GM20000 (cell line): ENCODE data around the gene ACAD10.
"Not testable (repeated sequence)": the region's sequence is repeated elsewhere in the genome, so short reads cannot be mapped to it uniquely, and the experiment has no call there.

Experiments used
- DNase-seq: peaks from one replicate; pipeline ENCODE4 v3.0.0; 2012; ENCODE audit warnings: low spot score
- TF ChIP-seq, protein P1 (sequence below): IDR thresholded peaks from 2 replicates; pipeline ENCODE4 v1.5.1; 2012; ENCODE audit warnings: mild to moderate bottlenecking, control low read depth; ENCODE audit errors: extremely low read depth, missing control alignments

ACAD10 gene

DNA sequence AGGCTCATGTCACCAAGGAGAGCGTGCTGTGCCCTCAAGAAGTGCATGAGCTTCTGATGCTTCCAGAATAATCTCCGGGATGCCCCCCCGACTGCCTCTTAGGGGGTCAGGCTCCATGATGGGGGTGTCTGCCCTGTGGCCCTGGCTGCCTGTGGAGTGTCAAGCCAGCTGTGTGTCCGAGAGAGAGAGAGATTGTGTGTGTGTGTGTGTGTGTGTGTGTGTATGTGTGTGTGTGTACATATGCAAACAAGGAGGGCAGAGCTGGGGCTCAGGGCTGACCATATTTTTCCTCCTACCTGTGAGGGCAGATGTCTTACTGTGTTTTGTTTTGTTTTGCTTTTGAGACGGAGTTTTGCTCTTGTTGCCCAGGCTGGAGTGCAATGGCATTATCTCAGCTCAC lies 75.2 kb downstream of the ACAD10 start:
- peak; percentile 58 for DNase-seq
- TF ChIP-seq, protein P1, sequence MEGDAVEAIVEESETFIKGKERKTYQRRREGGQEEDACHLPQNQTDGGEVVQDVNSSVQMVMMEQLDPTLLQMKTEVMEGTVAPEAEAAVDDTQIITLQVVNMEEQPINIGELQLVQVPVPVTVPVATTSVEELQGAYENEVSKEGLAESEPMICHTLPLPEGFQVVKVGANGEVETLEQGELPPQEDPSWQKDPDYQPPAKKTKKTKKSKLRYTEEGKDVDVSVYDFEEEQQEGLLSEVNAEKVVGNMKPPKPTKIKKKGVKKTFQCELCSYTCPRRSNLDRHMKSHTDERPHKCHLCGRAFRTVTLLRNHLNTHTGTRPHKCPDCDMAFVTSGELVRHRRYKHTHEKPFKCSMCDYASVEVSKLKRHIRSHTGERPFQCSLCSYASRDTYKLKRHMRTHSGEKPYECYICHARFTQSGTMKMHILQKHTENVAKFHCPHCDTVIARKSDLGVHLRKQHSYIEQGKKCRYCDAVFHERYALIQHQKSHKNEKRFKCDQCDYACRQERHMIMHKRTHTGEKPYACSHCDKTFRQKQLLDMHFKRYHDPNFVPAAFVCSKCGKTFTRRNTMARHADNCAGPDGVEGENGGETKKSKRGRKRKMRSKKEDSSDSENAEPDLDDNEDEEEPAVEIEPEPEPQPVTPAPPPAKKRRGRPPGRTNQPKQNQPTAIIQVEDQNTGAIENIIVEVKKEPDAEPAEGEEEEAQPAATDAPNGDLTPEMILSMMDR: no peak

DNA sequence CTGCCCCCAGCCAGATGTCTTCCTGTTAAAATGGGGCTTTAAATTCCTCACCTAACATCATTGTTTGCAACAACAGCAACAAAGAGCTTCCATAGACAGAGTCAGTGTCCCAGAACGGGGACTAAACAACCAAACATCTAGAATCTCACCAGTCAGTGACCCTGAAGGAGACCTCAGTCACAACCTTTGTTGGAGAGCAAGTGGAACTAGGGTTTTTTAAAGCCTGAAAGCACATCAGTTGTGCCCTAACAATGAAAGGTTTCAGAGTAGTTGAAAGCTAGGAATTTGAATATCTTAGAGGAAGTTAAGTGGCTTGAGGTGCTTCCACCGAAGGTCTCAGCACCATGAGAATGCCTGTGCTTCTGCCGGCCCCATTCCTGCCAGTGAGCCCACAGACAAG lies 75.9 kb downstream of the ACAD10 start:
- TF ChIP-seq, protein P1: no peak
- DNase-seq: no peak

DNA sequence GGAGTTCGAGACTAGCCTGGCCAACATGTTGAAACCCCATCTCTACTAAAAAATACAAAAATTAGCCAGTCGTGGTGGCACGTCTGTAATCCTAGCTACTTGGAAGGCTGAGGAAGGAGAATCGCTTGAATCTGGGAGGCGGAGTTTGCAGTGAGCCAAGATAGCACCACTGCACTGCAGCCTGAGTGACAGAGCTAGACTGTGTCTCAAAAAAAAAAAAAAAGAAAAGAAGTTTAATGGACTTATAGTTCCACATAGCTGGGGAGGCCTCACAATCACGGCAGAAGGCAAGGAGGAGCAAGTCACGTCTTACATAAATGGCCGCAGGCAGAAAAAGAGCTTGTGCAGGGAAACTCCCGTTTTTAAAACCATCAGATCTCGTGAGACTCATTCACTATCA lies 77.7 kb downstream of the ACAD10 start:
- DNase-seq: not testable (repeated sequence)

DNA sequence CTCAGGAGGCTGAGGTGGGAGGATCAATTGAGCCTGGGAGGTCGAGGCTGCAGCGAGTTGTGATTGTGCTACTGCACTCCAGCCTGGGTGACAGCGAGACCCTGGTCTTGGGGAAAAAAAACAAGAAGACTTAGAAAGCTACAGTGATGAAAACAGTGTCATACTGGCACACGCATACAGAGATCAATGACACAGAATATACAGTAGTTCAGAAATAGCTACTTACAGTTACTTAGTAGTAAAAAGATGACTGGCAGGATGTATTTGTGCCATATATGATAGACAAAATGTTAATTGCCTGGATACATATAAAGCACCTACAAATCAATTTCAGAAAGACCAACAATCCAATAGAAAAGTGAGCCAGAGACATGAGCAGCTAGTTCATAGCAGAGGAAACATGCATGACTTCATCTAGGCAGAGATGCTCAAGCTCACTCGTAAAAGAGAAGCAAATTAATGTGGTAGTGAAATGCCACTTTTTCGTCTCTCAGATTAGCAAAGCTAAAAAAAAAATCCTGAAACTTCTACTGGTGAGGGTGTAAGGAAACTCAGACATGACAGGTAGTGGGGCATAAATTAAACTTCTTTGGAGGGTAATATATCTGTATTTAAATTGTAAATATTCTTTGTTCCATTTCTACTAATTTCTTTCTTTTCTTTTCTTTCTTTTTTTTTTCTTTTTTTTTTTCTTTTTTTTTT lies 78.4 kb downstream of the ACAD10 start:
- peak; percentile 59 for DNase-seq
- TF ChIP-seq, protein P1: no peak

DNA sequence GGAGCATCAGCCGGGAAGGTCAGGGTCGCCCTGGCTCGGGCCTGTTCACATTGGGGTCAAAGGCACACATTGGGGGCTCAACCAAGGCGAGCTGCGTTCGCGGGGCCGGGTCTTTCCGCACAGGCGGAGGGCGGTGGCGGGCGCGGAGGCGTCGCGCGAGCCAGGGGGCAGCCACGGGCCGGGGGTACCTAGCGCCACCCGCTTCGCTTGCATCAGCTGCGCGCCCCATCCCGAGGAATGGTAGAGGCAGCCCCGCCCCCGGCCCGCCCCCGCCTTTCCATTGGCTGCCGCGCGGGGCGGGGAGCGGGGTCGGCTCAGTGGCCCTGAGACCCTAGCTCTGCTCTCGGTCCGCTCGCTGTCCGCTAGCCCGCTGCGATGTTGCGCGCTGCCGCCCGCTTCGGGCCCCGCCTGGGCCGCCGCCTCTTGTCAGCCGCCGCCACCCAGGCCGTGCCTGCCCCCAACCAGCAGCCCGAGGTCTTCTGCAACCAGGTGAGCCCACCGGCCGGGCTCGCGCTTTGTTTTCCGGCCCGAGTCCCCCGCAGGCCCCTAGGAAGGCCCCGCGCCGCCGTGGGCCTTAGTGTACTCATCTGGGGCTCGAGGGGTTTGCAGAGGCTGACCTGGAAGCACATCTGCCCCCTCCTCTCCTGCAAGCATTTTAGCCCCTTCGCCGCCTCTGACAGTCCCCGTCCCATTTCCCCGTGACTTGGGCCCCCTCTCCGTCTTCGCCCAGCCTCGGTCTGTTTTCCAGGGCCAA lies 80.9 kb downstream of the ACAD10 start, which contains the start of gene ALDH2:
Gene ALDH2 (plus strand): TSS at position 326 of the 754 bp plus-strand sequence. CDS start 50 bp downstream, at position 376.
- DNase-seq: peak; percentile 70
- TF ChIP-seq, protein P1: no peak

DNA sequence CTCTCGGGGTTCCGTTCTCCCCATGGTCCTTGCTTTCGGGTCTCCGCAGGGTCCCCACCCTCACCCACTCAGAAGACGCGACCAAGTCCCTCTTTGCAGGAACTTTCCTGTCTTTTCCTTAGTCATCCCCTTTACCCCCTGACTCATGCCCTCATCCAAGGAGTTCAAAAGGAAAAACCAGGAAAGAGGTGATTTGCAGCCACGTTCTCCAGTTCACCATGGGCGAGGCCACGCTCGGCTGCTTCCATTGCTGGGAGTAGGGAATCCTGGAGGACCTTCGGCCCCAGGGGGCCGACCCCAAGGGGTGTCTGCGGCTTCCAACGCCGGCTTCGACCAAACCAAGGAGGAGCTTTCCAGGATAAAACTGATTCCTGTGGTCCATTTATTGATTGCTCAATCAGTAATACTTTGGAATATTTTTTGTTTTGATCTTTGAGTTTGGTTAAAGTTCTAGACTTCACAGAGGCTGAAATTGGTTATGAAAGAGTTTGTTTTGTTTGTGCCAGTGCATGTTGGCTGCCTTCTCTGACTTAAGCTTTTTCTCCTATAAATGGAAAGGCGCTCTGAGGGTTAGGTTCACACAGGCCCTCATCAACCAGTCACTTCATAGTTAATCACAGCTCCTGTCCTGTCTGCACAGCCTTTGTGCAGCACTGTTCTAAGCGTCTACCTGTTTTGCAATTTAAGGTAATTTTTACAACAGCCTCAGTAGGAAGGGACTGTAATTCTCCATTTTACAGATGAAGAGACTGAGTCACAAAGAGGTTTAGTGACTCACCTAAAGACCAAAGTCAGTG lies 81.7 kb downstream of the ACAD10 start:
- TF ChIP-seq, protein P1: no peak
- DNase-seq: no peak

DNA sequence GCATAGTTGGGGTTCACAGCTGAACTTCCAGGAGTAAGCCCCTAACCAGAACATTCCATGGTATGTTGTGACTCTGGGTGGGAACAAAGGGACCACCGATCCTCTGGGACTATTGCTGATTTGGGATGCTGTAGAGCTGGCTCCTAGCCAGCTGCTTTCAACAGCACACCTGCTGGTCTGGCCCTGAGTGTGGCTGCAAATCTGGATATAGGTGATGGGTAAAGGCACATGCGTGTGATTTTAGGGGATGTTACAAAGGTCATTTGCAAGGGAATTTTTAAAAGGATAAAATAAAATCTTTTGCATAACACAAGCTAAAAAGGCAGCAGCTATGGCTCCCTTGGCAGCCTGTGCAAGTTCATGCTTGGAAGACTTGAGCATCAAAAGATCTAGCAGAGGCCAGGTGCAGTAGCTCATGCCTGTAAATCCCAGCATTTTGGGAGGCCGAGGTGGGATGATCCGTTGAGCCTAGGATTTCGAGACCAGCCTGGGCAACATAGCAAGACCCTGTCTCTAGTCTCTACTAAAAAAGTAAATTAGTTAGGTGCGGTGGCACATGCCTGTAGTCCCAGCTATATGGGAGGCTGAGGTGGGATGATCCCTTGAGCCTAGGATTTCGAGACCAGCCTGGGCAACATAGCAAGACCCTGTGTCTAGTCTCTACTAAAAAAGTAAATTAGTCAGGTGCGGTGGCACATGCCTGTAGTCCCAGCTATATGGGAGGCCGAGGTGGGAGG lies 82.5 kb downstream of the ACAD10 start:
- no peak for DNase-seq
- TF ChIP-seq, protein P1: no peak
